Stimulated activated CD8-positive, alpha-beta memory T cell treated with anti-CD3 and anti-CD28 coated beads, Interleukin-4, amount 100 ng/mL, for 4 hours (primary cell): Measurements from ENCODE around the gene SLC22A14.
"Not testable (repeated sequence)": the region's sequence is repeated elsewhere in the genome, so short reads cannot be mapped to it uniquely, and the experiment has no call there.

Source experiments
- DNase-seq, 2 donors: peaks; one replicate each; pipeline ENCODE4 v3.0.0-alpha.2; 2020; ENCODE audit warnings: low read depth in 2 of 2, low spot score in 1 of 2

SLC22A14 gene

DNA sequence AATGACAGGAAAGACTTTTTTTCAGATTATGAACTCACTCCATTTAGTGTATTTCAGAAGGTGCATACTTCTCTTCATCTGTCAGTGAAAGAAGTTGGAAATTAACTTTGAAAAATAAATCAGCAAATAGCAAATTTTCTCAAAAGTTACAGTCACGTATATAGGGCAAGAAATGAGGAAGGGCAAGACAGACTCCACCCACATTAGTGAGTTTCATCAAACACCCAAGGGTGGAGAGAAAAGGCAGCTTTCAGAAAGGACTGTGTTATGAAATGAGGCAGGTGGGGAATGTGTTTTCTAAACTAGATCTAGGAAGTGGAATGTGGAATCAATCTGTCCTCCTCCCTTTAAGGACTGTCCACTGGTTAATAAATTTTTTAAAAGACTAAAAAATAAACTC, 13.6 kb upstream of the SLC22A14 start:
- DNase-seq = no peak

DNA sequence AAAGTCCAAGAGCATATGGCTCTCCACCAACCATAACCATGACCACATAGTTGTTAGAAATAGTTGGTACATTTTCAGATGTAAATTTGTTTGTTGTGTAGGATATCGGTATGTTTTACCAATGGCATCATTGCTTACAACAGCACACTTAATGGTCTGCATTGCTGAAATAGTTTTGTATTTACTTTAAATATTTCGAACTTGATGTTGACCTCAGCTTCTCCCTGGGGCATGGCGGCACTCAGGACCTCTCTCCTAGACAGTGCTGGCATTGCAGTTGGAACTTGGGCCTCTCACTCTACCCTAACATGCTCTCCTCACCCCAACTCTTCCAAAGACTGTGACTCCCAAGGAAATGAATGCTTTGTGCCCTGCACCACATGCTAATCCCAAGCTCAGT, 11.5 kb upstream of the SLC22A14 start:
- no peak for DNase-seq

DNA sequence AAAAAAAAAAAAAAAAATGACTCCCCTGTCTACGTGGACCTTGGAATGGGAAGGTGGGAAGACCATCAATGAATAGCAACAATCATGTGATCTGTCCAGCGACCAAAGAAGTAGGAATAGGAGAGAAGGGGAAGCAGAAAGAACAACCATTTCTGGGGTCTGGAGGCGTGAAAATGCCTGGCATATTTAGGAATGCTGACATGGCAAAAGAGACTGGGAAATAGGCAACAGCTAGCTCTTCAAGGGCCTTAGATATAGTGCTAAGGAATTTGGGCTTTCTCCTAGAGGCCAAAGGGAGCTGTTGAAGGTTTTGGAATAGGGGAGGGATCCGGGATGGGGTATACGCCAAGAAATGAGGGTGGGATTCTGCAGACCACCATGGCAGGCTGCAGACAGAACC, 10.5 kb upstream of the SLC22A14 start:
- DNase-seq = no peak

DNA sequence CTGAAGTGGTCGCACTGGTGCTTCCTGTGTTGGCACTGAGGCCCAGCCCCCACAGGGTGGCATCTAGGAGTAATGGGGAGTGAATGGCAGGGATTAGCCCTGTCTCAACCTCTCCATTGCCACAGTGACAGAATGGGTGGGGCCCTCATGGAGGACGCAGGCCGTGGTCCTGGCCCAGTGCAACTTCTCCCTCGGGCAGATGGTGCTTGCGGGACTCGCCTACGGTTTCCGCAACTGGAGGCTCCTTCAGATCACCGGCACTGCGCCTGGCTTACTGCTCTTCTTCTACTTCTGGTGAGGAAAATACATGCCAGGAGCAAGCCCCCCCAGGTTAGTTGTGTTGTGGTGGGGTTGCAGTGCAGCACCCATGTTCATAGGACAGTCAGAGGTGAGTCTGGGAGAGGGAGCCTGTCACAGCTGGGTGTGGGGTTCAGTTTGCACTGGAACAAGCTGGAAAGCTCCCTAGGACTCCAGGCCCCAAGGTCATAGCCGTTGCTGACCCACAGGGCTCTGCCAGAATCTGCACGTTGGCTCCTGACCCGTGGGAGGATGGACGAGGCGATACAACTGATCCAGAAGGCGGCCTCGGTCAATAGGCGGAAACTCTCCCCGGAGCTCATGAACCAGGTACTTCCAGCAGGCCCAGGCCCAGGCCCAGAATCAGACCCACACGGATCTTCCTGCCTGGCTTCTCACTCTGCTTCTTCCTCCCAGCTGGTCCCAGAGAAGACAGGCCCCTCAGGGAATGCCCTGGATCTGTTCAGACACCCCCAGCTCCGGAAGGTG, 7.0 kb upstream of the SLC22A14 start:
- DNase-seq = no peak

DNA sequence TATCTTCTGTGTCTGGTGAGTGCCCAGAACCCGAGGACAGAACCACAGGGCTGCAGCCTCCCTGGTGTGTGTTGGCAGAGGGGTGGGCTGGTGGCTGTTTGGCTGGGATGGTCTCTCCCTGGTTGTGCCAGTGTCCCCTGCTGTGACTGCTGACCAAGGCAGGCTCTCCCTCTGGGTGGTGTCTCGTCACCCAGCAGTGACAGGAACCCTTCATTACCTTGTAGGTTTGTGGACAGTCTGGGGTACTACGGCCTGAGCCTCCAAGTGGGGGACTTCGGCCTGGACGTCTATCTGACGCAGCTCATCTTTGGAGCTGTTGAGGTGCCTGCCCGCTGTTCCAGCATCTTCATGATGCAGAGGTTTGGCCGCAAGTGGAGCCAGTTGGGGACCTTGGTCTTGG, 6.4 kb upstream of the SLC22A14 start:
- no peak for DNase-seq

DNA sequence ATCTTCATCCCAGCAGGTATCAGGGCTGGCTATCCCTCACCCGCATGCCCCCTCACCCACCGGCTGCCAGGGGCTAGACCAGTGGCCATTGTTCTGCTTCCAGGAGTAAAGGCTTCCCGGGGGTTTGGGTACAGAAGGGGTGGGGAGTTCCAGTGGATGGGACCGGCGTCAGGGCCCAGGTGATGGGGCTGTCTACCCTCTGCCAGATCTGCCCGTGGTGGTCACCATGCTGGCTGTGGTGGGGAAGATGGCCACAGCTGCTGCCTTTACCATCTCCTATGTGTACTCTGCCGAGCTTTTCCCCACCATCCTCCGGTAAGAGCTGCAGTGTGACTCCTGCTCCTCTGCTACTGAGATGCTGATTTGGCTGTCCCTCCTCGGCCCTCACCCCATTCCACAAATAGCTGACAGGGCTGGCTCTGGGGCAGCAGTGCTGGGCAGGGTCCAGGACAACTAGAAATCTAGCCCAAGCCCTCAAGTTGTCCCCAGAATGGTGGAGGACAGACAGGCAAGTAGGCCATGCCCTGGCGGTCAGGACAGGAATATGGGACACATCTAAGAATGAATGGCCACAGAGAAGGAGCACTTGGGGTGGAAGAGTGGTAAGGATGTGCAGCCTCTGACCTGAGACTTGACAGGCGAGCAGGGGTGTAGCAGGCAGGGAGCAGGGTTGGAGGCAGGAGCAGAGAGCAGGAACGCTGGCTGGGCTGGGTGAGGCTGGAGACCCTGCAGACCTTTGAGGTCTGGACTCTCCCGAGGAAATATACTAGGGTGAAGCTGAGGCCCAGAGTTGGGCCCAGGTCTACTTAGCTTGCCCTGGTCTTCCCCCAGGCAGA, 5.8 kb upstream of the SLC22A14 start:
- no peak for DNase-seq

DNA sequence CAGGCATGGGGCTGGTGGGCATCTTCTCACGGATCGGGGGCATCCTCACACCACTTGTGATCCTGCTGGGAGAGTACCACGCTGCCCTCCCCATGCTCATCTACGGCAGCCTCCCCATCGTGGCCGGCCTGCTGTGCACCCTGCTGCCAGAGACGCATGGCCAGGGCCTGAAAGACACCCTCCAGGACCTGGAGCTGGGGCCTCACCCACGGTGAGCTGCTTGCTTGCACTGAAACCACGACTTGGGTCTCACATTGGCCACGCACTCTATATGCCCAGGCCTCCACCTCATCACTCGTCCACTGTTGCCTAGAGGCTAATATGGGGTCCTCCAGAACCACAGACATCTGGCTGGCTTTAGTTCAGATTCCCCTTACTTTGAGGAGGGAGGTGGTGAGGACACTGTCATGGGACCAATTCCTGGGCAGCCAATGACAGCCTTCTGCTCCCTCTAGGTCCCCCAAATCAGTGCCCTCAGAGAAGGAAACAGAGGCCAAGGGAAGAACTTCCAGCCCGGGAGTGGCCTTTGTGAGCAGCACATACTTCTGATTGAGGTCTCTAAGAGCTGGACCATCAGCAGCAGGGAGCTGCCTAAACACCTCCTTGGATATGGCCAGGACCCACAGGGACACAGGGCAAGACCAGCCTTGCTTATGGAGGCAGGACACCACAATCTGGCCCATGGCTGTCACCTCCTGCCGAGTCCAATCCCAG, 5.0 kb upstream of the SLC22A14 start:
- no peak for DNase-seq

DNA sequence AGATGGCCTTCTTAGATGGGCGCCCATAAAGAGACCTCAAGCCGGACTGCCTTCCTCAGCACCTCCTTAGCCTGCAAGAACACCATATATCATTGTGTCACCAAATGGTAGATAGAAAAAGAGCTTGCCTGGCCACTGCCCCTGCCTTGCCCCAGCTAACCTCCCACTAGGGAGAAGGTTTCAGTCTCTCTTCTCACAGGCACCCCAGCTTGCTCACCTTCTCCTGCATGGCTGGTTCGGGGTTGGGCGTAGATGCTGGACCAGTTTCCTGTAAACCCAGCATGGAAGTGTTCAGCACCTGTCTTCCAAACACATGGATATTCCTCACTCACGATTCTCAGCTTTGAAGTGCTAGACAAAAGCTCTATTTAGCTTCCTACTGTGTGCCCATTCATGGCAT, 3.3 kb upstream of the SLC22A14 start:
- DNase-seq = no peak

DNA sequence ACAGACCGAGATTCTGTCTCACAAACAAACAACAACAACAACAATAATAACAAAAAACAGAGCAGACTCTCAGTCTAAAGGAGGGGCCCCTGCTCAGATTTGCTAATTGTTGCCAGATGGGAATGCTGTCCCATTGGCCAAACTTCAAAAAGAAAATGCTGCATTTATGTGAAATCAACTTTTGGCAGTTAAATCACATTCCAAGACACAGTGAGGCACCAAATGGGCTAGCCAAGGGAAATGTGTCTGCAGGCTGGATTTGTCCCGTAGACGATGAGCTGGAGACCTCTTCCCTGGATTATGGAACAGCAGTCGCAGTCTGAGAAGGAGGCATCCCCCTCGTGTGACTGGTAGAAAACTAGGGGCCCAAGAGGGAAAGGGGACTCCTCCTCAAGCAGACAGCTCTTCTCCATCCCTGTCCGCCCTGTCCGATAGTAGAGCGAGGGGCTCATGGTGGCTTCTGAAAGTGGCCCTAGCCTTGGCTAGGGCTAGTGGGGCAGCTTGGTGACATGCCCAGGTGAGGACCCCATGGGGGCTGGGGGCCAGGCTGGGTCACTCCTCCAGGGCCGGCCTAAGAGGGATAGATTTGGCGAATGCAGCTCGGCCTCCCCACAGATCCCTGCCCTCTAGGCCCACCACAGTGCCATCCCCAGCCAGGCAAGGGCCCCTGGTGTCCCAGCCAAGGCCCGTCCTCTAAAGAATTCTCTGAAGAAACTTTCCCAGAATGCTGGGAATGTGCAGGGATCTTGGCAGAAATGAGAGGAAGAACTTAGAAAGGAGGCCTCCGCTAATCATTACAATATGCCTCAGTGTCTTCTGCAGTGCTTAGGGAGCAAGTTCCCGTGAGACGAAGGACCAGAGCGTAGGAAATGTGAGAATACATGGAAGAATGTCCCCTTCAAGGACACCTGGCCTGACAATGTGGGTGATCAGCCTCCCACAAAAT, 2.0 kb downstream of the SLC22A14 start:
- no peak for DNase-seq

DNA sequence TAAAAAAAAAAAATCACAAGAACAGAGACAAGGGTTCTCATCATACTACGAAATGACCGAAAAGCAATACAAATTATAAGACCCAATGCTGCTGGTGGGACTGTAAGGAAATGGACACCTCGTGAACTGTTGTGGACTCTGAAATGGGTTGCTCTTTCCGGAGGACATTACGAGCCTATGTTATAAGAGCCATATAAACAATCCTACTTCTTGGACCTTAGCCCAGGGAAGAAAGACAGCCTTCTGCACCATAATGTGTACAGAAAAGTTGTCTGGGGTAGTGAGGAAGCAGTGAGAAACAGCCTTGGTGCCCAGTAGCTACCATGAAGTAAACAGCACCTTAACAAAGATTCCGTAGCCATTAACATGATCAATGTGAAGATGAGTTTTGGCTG, 2.7 kb downstream of the SLC22A14 start:
- no peak for DNase-seq

DNA sequence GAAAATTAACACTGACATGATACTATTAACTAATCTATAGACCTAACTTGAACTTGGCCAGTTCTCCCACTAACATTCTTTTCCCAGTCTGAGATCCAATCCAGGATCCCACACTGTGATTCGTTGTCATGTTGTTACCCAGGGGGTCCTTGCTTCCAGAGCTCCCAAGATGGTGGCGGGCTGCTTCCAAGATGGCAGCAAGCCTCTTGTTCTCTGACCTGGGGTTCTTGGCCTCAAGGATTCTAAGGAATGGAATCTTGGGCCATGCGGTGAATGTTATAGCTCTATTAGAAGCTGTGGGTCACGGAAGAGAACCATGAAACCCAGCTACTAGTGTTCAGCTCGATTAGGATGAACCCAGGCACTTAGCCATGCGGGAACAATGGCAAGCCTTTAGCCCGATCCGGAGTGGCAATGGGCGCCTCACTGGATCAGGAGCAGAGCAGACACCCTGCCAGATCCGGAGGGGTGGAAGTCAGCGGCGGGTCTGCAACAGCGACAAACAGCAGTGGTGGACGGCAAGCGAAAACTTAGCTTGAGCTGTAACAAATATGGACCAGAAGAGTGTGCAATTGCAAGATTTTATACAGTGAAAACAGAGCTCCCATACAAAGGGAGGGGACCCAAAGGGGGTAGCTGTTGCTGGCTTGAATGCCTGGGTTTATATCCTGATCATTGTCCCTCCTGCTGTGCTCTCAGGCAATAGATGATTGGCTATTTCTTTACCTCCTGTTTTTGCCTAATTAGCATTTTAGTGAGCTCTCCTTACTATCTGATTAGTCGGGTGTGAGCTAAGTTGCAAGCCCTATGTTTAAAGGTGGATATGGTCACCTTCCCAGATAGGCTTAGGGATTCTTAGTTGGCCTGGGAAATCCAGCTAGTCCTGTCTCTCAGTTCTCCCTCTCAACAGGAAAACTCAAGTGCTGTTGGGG, 7.5 kb downstream of the SLC22A14 start:
- DNase-seq = not testable (repeated sequence)

DNA sequence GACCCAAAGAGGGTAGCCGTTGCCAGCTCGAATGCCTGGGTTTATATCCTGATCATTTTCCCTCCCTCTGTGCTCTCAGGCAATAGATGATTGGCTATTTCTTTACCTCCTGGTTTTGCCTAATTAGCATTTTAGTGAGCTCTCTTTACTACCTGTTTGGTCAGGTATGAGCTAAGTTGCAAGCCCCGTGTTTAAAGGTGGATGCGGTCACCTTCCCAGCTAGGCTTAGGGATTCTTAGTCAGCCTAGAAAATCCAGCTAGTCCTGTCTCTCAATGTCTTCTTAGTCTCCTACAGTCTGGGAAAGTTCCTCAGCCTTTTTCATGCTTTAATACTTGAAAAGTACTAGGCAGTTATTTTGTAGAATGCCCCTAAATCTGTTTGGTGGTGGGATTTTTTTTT, 15.0 kb downstream of the SLC22A14 start:
- DNase-seq = not testable (repeated sequence)

DNA sequence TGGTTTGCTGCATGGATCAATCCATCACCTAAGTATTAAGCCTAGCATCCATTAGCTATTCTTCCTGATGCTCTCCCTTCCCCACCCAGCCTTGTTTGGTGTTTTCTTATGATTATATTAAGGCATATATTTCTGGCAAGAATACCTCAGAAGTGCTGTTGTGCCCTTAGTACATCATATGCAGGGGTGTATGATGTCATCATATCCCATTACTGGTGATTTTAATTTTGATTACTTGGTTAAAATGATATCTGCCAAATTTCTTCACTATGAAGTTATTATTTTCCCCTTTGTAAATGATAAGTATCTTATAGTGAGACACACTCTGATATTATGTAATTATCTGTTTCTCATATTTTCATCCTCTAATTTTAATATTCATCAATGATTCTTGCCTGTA, 15.4 kb downstream of the SLC22A14 start:
- DNase-seq = no peak

DNA sequence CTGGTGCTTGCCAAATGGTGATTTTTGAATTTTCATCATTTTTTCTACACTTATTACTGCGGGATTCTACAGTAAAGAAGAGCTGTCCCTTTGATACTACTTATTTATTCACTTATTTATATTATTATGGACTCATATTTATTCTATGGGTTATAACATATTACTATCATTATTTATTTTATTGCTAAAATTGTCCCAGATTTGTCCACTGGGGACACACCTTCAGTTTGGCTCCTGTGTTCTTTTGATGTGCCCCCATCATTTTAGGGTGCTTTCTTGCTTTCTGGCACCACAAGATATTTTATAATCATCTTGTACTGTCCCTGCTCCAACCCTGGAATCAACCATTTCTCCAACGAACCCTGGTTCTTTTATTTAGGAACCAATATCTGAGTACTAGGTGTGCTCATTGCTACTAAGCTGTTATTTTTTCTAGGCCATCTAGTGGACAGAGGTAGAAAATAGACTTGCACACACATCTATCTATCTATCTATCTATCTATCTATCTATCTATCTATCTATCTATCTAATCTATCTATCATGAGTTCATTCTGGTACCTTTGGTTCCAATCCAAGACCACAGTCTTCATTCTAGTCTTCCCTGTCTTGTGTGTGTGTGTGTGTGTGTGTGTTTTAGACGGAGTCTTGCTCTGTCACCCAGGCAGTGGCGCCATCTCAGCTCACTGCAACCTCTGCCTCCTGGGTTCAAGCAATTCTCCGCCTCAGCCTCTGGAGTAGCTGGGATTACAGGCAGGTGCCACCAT, 16.0 kb downstream of the SLC22A14 start:
- DNase-seq = no peak

DNA sequence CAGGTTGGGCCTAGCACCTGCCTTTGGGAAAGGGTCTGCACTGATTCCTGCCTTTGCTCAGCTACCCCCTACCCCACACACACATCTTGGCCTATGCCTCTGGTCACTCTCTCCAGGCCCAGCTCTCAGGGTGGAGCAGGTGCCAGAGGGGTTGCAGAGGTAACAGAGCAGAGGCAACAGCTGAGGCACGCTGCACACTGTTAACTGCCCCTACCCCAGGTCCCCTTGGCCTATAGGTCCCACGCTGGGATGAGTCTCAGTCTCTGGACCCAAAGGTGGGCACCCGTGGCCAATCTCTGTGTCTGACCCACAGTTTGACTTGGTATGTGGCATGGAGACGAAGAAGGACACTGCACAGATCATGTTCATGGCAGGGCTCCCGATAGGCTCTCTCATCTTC, 24.8 kb downstream of the SLC22A14 start:
- no peak for DNase-seq

DNA sequence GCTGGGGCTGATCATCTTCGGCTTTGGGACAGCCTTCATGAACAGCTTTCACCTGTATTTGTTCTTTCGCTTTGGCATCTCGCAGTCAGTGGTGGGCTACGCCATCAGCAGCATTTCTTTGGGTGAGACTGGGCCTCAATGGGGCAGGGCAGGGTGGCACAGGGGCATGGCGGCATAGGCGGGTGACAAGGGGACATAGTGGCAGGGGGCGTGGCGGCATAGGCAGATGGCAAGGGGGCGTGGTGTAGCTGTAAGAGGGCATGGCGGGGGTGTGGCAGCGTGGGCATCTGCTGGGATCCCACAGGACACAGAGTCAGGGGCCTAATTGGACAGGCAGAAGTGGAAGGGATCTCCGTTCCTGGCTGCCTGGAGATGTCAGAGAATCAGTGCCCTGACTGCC, 25.5 kb downstream of the SLC22A14 start:
- DNase-seq = no peak

DNA sequence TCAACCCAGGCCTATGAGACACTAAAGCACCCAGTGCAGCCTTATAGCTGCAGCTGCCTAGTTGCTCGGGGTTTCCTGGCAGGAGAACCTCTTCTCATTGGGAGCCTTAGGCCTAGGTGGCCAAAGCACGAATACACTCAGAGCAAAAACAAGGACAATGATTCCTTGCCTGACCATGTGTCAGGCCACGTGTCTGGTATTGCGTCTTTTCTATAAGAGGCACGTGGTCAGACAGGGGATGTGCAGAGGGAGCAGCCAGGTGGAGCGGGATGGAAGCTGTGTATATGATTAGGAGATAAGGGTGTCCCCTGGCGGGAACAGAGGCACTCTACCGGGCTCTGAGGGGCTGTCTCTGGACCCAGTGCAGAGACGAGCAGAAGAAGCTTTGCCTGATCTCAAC, 26.4 kb downstream of the SLC22A14 start:
- no peak for DNase-seq

DNA sequence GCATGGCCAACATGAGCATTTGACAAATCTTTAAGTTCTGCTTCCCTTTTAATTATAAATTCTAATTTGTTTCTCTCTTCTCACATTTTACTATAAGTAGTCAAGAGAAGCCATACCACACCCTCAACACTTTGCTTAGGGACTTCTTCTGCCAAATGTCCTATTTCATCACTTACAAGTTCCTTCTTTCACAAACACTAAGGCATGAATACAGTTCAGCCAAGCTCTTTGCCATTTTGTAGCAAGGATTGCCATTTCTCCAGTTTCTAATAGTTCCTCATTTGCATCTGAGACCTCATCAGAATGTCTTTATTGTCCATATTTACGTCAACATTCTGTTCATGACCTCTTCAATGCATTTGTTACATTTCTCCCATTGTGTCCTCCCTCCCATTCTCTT, 29.4 kb downstream of the SLC22A14 start:
- DNase-seq = no peak

DNA sequence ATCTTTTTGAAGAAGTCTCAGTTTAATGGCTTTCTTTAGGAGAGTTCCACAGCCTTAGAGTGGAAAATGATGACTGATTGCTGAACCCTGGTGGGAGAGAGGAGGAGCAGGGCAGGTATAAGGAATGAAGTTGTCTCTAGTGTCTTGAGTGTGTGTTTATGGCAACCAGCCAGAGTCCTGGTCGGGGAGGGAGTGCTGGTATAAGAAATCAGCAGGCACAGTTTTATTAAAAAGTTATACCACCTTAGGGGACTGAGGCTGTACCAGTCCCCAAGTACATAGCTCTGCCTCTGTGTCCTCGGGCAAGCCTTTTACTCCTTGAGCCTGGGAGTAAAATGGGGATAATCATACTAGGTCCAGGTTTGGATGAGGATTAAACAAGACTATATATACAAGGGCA, 29.8 kb downstream of the SLC22A14 start:
- DNase-seq = no peak
